NB4 (cell line): Measurements from ENCODE around the gene POM121L12.

Experiments used
- DNase-seq: peaks from one replicate; pipeline ENCODE4 v3.0.0; 2010; ENCODE audit warnings: low read depth
- H3K4me3 ChIP-seq: one replicate; pipeline ENCODE4 v1.5.1; 2011; ENCODE audit warnings: mild to moderate bottlenecking, low read depth, low read length, moderate library complexity
- MYC ChIP-seq: IDR thresholded peaks from 2 replicates; pipeline ENCODE4 v1.6.1; 2011; ENCODE audit warnings: low read depth, low read length
- POLR2A ChIP-seq: IDR thresholded peaks from 2 replicates; pipeline ENCODE4 v1.6.1; 2011; ENCODE audit warnings: mild to moderate bottlenecking; ENCODE audit not compliant: insufficient read length; ENCODE audit errors: extremely low read depth
- TF ChIP-seq, protein P1 (sequence below): IDR thresholded peaks from 2 replicates; pipeline ENCODE4 v1.6.1; 2011; ENCODE audit warnings: low read depth, low read length
- TF ChIP-seq, protein P2 (sequence below): IDR thresholded peaks from one replicate; pipeline ENCODE4 v1.5.1; 2012; ENCODE audit warnings: low read depth, low read length

POM121L12 gene

DNA sequence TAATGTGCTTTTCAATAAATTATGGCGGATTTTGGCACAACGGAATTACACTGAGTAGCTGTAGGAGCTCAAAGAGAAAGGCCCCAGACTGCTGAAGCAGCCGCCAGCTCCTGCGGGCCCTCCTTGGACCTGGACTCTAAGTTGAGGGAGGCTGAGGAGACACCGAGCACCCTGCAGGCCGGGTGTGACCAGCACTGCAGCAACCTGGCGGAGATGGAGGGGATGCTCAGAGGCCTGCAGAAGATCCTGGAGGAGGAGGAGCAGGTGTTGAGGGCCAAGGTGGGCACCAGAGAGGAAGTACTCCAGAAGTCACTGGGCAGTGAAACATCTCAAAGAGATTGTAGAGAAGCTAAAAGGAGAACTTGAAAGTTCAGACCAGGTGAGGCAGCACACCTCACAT lies 33.0 kb upstream of the POM121L12 start:
- no peak overlapping the region for H3K4me3 ChIP-seq
- DNase-seq, result no peak
- TF ChIP-seq MYC (no peak), POLR2A (no peak)
- TF ChIP-seq, protein P1, sequence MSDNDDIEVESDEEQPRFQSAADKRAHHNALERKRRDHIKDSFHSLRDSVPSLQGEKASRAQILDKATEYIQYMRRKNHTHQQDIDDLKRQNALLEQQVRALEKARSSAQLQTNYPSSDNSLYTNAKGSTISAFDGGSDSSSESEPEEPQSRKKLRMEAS, result no peak
- TF ChIP-seq, protein P2, sequence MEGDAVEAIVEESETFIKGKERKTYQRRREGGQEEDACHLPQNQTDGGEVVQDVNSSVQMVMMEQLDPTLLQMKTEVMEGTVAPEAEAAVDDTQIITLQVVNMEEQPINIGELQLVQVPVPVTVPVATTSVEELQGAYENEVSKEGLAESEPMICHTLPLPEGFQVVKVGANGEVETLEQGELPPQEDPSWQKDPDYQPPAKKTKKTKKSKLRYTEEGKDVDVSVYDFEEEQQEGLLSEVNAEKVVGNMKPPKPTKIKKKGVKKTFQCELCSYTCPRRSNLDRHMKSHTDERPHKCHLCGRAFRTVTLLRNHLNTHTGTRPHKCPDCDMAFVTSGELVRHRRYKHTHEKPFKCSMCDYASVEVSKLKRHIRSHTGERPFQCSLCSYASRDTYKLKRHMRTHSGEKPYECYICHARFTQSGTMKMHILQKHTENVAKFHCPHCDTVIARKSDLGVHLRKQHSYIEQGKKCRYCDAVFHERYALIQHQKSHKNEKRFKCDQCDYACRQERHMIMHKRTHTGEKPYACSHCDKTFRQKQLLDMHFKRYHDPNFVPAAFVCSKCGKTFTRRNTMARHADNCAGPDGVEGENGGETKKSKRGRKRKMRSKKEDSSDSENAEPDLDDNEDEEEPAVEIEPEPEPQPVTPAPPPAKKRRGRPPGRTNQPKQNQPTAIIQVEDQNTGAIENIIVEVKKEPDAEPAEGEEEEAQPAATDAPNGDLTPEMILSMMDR, result no peak

DNA sequence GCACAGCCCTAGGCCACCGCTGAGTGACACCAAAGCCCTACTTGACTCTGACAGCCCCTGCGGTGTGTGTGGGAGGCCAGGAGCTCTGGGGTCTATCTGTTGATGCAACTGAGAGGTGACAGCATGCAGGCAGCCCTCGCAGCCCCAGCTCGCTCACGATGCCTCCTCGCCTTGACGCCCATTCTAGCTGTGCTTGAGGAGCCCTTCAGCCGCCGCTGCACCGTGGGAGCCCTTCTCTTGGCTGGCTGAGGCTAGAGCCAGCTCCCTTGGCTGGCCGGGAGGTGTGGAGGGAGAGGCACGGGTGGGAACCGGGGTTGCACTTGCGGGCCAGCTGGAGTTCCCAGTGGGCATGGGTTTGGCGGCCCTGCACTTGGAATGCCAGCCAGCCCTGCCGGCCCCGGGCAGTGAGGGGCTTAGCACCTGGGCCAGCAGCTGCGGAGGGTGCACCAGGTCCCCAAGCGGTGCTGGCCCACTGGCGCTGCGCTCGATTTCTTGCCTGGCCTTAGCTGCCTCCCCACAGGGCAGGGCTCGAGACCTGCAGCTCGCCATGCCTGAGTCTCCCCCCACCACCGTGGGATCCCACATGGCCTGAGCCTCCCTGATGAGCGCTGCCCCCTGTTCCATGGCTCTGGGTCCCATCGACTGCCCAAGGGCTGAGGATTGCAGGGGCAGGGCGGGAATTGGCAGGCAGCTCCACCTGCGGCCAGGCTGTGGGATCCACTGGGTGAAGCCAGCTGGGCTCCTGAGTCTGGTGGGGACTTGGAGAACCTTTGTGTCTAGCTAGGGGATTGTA lies 31.6 kb upstream of the POM121L12 start:
- TF ChIP-seq MYC (no peak), POLR2A (no peak)
- TF ChIP-seq, protein P2, result no peak
- TF ChIP-seq, protein P1, result no peak
- DNase-seq, result no peak
- H3K4me3 ChIP-seq, result no peak overlapping the region

DNA sequence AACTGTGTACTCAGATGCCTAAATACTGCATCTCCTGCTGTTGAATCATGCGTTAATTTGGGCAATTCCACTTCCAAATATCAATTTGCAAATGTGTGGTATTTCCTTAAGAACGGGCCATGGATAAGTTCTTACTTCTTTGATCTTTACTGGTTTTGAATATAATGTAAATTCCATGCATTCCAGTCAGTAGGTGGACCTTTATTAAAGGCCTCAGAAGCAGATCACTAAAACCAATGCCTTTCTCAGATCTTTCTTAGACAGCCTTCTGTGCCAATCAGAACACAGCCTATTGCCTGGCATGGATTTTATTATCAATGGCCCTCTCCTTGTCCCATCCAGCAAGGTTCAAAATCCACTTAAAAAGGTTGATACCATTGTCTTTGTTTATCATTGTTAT lies 21.5 kb upstream of the POM121L12 start:
- DNase-seq, result no peak
- H3K4me3 ChIP-seq, result no peak overlapping the region
- TF ChIP-seq, protein P2, result no peak
- TF ChIP-seq MYC, result no peak
- TF ChIP-seq POLR2A, result no peak
- TF ChIP-seq, protein P1, result no peak

DNA sequence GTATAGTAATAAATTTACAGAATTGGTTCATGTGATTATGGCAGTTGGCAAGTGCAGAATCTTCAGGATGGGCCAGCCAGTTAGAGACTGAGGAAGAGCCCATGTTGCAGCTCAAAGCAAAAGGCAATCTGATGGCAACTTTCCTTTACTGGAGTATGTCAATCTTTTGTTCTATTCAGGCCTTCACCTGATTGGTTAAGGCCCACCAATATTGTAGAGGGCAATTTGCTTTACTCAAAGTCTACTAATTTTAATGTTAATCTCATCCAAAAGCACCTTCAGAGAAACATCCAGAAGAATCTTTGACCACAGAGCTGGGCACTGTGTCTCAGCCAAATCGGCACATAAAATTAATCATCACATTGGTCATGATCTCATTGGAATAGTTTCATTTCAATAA lies 20.0 kb upstream of the POM121L12 start:
- H3K4me3 ChIP-seq, result no peak overlapping the region
- TF ChIP-seq MYC, result no peak
- TF ChIP-seq, protein P1, result no peak
- TF ChIP-seq POLR2A, result no peak
- TF ChIP-seq, protein P2, result no peak

DNA sequence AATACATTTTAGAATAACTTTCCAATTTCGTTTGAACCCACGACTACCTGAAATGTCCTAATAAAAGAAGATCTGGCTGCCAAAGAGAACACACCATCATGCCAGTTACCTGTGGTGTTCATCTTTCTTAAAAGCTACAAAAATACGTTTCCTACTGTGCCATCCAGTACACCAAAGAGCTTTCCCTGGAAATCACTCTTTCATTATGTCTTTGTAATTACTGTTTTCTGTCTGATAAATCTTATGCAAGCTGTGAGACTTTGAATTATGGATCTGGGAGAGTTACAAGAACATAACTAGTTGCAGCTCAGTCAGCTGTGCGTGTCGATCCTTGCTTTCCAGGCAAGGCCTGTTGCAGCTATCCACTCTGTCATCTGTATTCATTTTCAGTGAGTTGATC lies 12.5 kb upstream of the POM121L12 start:
- no peak for DNase-seq
- no peak for TF ChIP-seq POLR2A
- TF ChIP-seq, protein P2, result no peak
- TF ChIP-seq MYC, result no peak
- TF ChIP-seq, protein P1, result no peak
- no peak overlapping the region for H3K4me3 ChIP-seq

More for the DNA sequence above, 20.0 kb upstream of the POM121L12 start:
- no peak for DNase-seq
